Neural cell (in vitro differentiated cells): ENCODE data around the gene ZNF790. TPM values are rescaled to one million over a fixed set of nuclear protein-coding genes. Genes with fewer than 3 reads are reported as not detected.

ENCODE experiments used
- H2AFZ ChIP-seq: fragments of 200-600, 300-800 bp; sonication (generic), shearing (Covaris generic); 2 replicates; pipeline ENCODE4 v1.6.0; 2014; ENCODE audit warnings: low read depth, mild to moderate bottlenecking, antibody characterized with exemption, low read length, moderate library complexity
- H3F3A ChIP-seq: fragments of 200-600 bp; shearing (Covaris generic); 2 replicates; pipeline ENCODE4 v1.6.1; 2016; ENCODE audit warnings: mild to moderate bottlenecking, moderate library complexity, mixed read lengths, antibody characterized with exemption, low read length; ENCODE audit not compliant: insufficient read depth, poor library complexity, severe bottlenecking
- H3K27ac ChIP-seq: fragments of 200-600, 300-800 bp; sonication (generic), shearing (Covaris generic); 2 replicates; pipeline ENCODE4 v1.5.1; 2014; ENCODE audit warnings: mild to moderate bottlenecking, low read length, moderate library complexity
- H3K27me3 ChIP-seq: fragments of 300-800, 200-600 bp; sonication (generic), shearing (Covaris generic); 2 replicates; pipeline ENCODE4 v1.6.0; 2014; ENCODE audit warnings: mild to moderate bottlenecking, low read depth, low read length, moderate library complexity; ENCODE audit not compliant: insufficient read depth
- H3K36me3 ChIP-seq: fragments of 300-800, 200-600 bp; sonication (generic), shearing (Covaris generic); 2 replicates; pipeline ENCODE4 v1.5.1; 2014; ENCODE audit warnings: mild to moderate bottlenecking, antibody characterized with exemption, low read length, moderate library complexity; ENCODE audit not compliant: insufficient read depth
- H3K4me2 ChIP-seq: fragments of 300-800, 200-600 bp; sonication (generic), shearing (Covaris generic); 2 replicates; pipeline ENCODE4 v1.6.0; 2014; ENCODE audit warnings: mild to moderate bottlenecking, low read length
- H3K4me3 ChIP-seq: fragments of 300-800, 200-600 bp; sonication (generic), shearing (Covaris generic); 2 replicates; pipeline ENCODE4 v1.5.1; 2014; ENCODE audit warnings: mild to moderate bottlenecking, low read length, moderate library complexity
- H3K79me2 ChIP-seq: fragments of 200-600 bp; shearing (Covaris generic); replicated peaks from 2 replicates; pipeline ENCODE4 v1.6.0; 2014; ENCODE audit warnings: mild to moderate bottlenecking, low read length, moderate library complexity; ENCODE audit not compliant: insufficient read depth
- H3K9ac ChIP-seq: fragments of 300-800, 200-600 bp; sonication (generic), shearing (Covaris generic); 2 replicates; pipeline ENCODE4 v1.6.1; 2016; ENCODE audit warnings: mild to moderate bottlenecking, low read length, mixed read lengths
- H3K9me2 ChIP-seq: fragments of 200-600 bp; shearing (Covaris generic); 2 replicates; pipeline ENCODE4 v1.6.1; 2016; ENCODE audit warnings: mild to moderate bottlenecking, low read length, mixed read lengths; ENCODE audit not compliant: insufficient read depth
- H3K9me3 ChIP-seq: fragments of 200-600, 300-800 bp; sonication (generic), shearing (Covaris generic); 2 replicates; pipeline ENCODE4 v1.6.1; 2016; ENCODE audit warnings: mild to moderate bottlenecking, mixed run types, low read length, moderate library complexity, mixed read lengths
- H4K20me1 ChIP-seq: fragments of 200-600 bp; shearing (Covaris generic); 2 replicates; pipeline ENCODE4 v1.6.1; 2016; ENCODE audit warnings: mild to moderate bottlenecking, mixed run types; ENCODE audit not compliant: insufficient read depth
- EP300 ChIP-seq: fragments of 450-650 bp; conservative IDR thresholded peaks from 2 replicates; pipeline ENCODE4 v1.6.1; 2014; ENCODE audit warnings: antibody characterized with exemption, mild to moderate bottlenecking, moderate library complexity; ENCODE audit not compliant: poor library complexity, severe bottlenecking
- EZH2 ChIP-seq: fragments of 200-600, 300-800 bp; shearing (Covaris generic), sonication (generic); IDR thresholded peaks from 2 replicates; pipeline ENCODE4 v1.6.1; 2014; ENCODE audit warnings: antibody characterized with exemption, low read length, borderline replicate concordance, mild to moderate bottlenecking; ENCODE audit not compliant: insufficient read depth, poor library complexity, severe bottlenecking
- MXI1 ChIP-seq: fragments of 450-650 bp; conservative IDR thresholded peaks from 2 replicates; pipeline ENCODE4 v1.6.1; 2014; ENCODE audit warnings: antibody characterized with exemption, mild to moderate bottlenecking; ENCODE audit not compliant: poor library complexity, severe bottlenecking
- POLR2AphosphoS5 ChIP-seq: IDR thresholded peaks from 2 replicates; pipeline ENCODE4 v1.6.1; 2012
- RAD21 ChIP-seq: fragments of 450-650 bp; conservative IDR thresholded peaks from 2 replicates; pipeline ENCODE4 v1.6.1; 2014; ENCODE audit warnings: antibody characterized with exemption, mild to moderate bottlenecking, moderate library complexity
- SMC3 ChIP-seq: fragments of 450-650 bp; conservative IDR thresholded peaks from 2 replicates; pipeline ENCODE4 v1.6.1; 2014; ENCODE audit warnings: antibody characterized with exemption, mild to moderate bottlenecking, moderate library complexity; ENCODE audit not compliant: poor library complexity
- TAF1 ChIP-seq: IDR thresholded peaks from 2 replicates; pipeline ENCODE4 v1.6.1; 2012; ENCODE audit warnings: low read depth
- polyA plus RNA-seq: library from polyadenylated mRNA; depleted of rRNA; stranded (reverse); fragments of >200 nt; gene quantifications from 2 replicates; pipeline ENCODE4 v1.2.3, GENCODE V29; 2014
- TF ChIP-seq, protein P1 (sequence below): IDR thresholded peaks from 2 replicates; pipeline ENCODE4 v1.6.1; 2012; ENCODE audit warnings: borderline replicate concordance
- TF ChIP-seq, protein P2 (sequence below): fragments of 450-650 bp; IDR thresholded peaks from 2 replicates; pipeline ENCODE4 v1.5.1; 2014; ENCODE audit warnings: antibody characterized with exemption, mild to moderate bottlenecking, moderate library complexity; ENCODE audit not compliant: poor library complexity, severe bottlenecking

ZNF790 gene
- polyA plus RNA-seq, 1 donor from 2014 or later, result 11.0 TPM

GRCh38 chr19:36775768-36776167 lies 62.4 kb downstream of the ZNF790 start:
- Histone ChIP-seq H3F3A (no peaks in the 10 kb centered on the region), H3K36me3 (no peaks in the 10 kb centered on the region), H3K27me3 (no peaks in the 10 kb centered on the region), H4K20me1 (no peaks in the 10 kb centered on the region), H2AFZ (no peak overlapping the region), H3K9me2 (no peaks in the 10 kb centered on the region), H3K9me3 (peaks cover 9% of the 10 kb centered on the region), H3K79me2 (no peaks in the 10 kb centered on the region), H3K4me3 (no peak overlapping the region), H3K9ac (no peak overlapping the region), H3K27ac (no peak overlapping the region), H3K4me2 (no peak overlapping the region)
- TF ChIP-seq EP300, result no peak
- TF ChIP-seq, protein P1, sequence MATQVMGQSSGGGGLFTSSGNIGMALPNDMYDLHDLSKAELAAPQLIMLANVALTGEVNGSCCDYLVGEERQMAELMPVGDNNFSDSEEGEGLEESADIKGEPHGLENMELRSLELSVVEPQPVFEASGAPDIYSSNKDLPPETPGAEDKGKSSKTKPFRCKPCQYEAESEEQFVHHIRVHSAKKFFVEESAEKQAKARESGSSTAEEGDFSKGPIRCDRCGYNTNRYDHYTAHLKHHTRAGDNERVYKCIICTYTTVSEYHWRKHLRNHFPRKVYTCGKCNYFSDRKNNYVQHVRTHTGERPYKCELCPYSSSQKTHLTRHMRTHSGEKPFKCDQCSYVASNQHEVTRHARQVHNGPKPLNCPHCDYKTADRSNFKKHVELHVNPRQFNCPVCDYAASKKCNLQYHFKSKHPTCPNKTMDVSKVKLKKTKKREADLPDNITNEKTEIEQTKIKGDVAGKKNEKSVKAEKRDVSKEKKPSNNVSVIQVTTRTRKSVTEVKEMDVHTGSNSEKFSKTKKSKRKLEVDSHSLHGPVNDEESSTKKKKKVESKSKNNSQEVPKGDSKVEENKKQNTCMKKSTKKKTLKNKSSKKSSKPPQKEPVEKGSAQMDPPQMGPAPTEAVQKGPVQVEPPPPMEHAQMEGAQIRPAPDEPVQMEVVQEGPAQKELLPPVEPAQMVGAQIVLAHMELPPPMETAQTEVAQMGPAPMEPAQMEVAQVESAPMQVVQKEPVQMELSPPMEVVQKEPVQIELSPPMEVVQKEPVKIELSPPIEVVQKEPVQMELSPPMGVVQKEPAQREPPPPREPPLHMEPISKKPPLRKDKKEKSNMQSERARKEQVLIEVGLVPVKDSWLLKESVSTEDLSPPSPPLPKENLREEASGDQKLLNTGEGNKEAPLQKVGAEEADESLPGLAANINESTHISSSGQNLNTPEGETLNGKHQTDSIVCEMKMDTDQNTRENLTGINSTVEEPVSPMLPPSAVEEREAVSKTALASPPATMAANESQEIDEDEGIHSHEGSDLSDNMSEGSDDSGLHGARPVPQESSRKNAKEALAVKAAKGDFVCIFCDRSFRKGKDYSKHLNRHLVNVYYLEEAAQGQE, result no peak
- no peak for TF ChIP-seq EZH2
- TF ChIP-seq, protein P2, sequence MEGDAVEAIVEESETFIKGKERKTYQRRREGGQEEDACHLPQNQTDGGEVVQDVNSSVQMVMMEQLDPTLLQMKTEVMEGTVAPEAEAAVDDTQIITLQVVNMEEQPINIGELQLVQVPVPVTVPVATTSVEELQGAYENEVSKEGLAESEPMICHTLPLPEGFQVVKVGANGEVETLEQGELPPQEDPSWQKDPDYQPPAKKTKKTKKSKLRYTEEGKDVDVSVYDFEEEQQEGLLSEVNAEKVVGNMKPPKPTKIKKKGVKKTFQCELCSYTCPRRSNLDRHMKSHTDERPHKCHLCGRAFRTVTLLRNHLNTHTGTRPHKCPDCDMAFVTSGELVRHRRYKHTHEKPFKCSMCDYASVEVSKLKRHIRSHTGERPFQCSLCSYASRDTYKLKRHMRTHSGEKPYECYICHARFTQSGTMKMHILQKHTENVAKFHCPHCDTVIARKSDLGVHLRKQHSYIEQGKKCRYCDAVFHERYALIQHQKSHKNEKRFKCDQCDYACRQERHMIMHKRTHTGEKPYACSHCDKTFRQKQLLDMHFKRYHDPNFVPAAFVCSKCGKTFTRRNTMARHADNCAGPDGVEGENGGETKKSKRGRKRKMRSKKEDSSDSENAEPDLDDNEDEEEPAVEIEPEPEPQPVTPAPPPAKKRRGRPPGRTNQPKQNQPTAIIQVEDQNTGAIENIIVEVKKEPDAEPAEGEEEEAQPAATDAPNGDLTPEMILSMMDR, result no peak
- no peak for TF ChIP-seq SMC3
- no peak for TF ChIP-seq POLR2AphosphoS5

DNA sequence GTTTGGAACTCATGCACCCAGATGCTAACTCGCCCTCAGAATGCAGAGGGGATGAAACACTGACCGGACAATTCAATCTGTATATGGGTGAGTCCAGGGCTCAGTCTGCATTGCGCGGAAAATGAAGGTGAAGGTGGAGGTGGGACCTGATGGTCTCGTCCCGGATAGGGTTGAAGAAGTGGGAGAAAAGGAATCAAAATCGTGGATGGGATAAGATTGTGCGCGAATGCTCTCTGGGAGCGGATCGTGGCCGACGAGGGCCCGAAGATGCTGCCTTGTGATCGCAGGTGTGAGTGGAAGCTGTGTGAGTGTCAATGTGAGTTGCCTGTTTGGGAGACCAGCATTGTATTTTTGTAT lies 65.0 kb downstream of the ZNF790 start:
- H3K4me2 ChIP-seq, result peak overlapping the region; percentile 96
- no peak overlapping the region for H3K27ac ChIP-seq
- H3K4me3 ChIP-seq, result peak overlapping the region; percentile 95
- no peaks in the 10 kb centered on the region for H3K9me2 ChIP-seq
- no peak for TF ChIP-seq EZH2
- peak; percentile 7 for TF ChIP-seq RAD21
- H3K9me3 ChIP-seq, result peaks cover 9% of the 10 kb centered on the region
- H4K20me1 ChIP-seq, result no peaks in the 10 kb centered on the region
- no peaks in the 10 kb centered on the region for H3K36me3 ChIP-seq
- peak overlapping the region; percentile 94 for H2AFZ ChIP-seq
- no peaks in the 10 kb centered on the region for H3F3A ChIP-seq
- no peaks in the 10 kb centered on the region for H3K27me3 ChIP-seq
- H3K9ac ChIP-seq, result peak overlapping the region; percentile 69
- no peaks in the 10 kb centered on the region for H3K79me2 ChIP-seq

DNA sequence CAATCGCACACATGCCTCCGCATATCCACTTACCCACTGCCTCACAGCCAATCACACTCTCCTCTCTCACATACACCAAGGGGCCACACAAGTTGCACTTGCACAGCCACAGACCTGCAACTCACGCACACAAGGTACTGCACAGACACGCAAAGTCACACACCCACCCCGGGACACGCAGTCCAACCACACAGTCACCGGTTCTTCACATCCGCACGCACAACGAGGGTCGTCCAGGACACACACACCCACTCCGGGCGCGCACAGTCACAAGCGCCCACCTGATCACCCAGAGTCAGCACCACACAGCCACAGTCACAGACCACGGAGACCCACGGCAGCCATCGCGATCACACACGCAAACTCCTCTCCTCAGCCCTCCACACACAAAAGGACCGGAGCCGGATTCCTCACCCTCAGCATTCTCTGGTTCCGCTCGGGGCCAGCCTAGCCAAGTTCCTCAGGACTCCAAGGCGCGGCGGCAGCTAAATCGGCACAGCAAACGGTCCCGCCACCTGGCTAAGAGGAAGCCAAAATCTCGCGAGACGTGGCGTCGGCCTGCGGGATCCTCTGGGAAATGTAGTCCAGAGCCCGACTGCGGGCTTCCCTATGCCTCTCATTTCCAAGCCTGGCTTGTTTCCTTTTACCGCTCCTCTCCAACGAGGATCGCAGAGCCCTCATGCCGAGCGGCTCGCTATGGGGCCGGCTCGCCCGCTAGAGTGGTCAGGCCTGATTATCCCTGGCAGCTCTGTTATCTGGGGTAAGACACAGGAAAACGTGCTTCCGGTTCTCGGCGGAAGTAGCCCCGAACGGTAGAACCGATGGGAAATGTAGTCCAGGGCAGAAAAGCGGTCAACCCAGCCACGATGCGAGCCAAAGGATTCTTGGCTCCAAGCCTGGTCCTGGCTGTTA lies 65.6 kb downstream of the ZNF790 start, which contains the start of gene ZNF850:
Gene ZNF850, minus strand, starts transcription at position 497 of the 912 bp plus-strand sequence. CDS start 10,201 bp downstream, outside the sequence.
- no peaks in the 10 kb centered on the region for H4K20me1 ChIP-seq
- H3K27me3 ChIP-seq, result no peaks in the 10 kb centered on the region
- peak within 1 kb of the TSS; percentile 95 for H3K4me3 ChIP-seq
- no peaks in the 10 kb centered on the region for H3K36me3 ChIP-seq
- H3K9ac ChIP-seq, result peak within 1 kb of the TSS; percentile 69
- no peaks in the 10 kb centered on the region for H3K9me2 ChIP-seq
- H3F3A ChIP-seq, result no peaks in the 10 kb centered on the region
- H3K79me2 ChIP-seq, result no peaks in the 10 kb centered on the region
- peak within 1 kb of the TSS; percentile 96 for H3K4me2 ChIP-seq
- H3K27ac ChIP-seq, result peak within 1 kb of the TSS; percentile 56
- H2AFZ ChIP-seq, result peak within 1 kb of the TSS; percentile 94
- peaks cover 9% of the 10 kb centered on the region for H3K9me3 ChIP-seq
- TF ChIP-seq RAD21 (no peak), MXI1 (peak; percentile 100), POLR2AphosphoS5 (no peak), SMC3 (peak; percentile 38), EP300 (peak; percentile 19), EZH2 (no peak), TAF1 (no peak)
- TF ChIP-seq, protein P2, result no peak
- TF ChIP-seq, protein P1, result no peak
